ENCODE measurements around the gene TSPEAR. TPM values are rescaled to one million over a fixed set of nuclear protein-coding genes. Genes with fewer than 3 reads are reported as not detected.
A peak's percentile ranks its signal among the peaks of the same experiment; 100 is the strongest.

The TSPEAR gene
- total and polyA plus RNA-seq, 2 of the 13 experiments (the other 11 are each of a cell fraction or from before 2014, with no cell fraction given): 0.07 to 0.32 TPM

DNA sequence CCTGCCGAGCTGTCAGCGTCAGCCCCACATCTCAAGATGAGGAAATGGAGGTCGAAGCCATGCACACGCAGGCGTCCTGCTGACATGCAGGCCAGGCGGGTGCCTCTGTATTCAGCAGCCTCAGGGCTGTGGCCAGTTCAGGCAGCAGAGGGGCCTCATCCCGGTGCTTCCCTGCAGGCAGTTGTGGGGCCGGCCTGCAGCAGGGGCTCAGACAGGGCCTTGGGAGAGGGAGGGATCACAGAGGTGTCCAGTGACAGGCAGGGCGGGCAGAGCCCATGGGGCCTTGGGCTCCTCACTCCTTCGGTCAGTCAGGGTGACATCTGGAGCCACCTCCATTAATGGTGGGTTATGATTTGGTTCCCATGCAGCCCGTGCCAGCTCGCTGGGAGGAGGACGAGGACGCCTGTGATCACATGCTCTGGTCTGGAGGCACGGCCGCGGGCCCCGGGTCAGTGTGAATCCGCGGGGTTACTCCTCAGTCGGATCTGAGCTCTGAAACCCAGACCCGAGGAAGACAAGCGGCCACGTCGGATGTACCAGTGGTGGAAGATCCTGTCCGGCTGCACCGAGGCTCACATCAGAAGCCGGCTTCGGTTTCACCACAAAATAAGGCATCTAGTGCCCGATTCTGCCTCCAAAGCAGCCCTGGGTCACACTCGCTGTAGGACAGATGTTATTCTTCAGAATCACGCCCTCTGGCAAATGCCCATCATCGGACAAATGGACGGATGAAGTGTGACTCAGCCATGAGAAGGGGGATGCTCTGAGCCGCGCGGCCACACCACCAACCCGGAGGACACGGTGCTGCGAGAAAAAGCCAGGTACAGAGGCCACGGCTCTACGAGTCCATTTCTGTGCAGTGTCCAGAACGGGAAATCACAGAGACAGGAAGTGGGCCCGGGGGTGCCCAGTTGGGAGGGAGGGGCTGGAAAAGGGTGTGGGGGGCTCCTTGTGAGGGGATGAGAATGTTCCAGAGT is 204.8 kb downstream of the TSPEAR start (continued):
- TF ChIP-seq FOXC1 (CRISPR knock-in tag; IDR thresholded peaks at IDR 0.05; ENCODE audit: borderline replicate concordance): 0 out of 2 replicates have a peak, but pooled peaks have one; percentile 30
- TF ChIP-seq RNF2 (conservative IDR thresholded peaks at IDR 0.05; ENCODE audit: low read depth): no peak
- no peak; the same call in 1 of the 2 replicates for TF ChIP-seq GABPB1 (CRISPR knock-in tag; IDR thresholded peaks at IDR 0.05)
- TF ChIP-seq TP53 (CRISPR knock-in tag; conservative IDR thresholded peaks at IDR 0.05): no peak
- TF ChIP-seq, protein P1, sequence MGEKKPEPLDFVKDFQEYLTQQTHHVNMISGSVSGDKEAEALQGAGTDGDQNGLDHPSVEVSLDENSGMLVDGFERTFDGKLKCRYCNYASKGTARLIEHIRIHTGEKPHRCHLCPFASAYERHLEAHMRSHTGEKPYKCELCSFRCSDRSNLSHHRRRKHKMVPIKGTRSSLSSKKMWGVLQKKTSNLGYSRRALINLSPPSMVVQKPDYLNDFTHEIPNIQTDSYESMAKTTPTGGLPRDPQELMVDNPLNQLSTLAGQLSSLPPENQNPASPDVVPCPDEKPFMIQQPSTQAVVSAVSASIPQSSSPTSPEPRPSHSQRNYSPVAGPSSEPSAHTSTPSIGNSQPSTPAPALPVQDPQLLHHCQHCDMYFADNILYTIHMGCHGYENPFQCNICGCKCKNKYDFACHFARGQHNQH (CRISPR knock-in tag; IDR thresholded peaks at IDR 0.05): no peak
- TF ChIP-seq, protein P2, sequence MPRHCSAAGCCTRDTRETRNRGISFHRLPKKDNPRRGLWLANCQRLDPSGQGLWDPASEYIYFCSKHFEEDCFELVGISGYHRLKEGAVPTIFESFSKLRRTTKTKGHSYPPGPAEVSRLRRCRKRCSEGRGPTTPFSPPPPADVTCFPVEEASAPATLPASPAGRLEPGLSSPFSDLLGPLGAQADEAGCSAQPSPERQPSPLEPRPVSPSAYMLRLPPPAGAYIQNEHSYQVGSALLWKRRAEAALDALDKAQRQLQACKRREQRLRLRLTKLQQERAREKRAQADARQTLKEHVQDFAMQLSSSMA (CRISPR knock-in tag; IDR thresholded peaks at IDR 0.05): no peak
- no peak; the same call in 1 of the 2 replicates for TF ChIP-seq ZC3H4 (CRISPR knock-in tag; IDR thresholded peaks at IDR 0.05; ENCODE audit: borderline replicate concordance)
- TF ChIP-seq ZFP1 (CRISPR knock-in tag; IDR thresholded peaks at IDR 0.05): no peak
- no peak for TF ChIP-seq CBX2 (IDR thresholded peaks at IDR 0.05; ENCODE audit: low read depth, low read length)
- no peak for TF ChIP-seq CBX2 (CRISPR knock-in tag; IDR thresholded peaks at IDR 0.05; ENCODE audit: low read depth)
- TF ChIP-seq, protein P3, sequence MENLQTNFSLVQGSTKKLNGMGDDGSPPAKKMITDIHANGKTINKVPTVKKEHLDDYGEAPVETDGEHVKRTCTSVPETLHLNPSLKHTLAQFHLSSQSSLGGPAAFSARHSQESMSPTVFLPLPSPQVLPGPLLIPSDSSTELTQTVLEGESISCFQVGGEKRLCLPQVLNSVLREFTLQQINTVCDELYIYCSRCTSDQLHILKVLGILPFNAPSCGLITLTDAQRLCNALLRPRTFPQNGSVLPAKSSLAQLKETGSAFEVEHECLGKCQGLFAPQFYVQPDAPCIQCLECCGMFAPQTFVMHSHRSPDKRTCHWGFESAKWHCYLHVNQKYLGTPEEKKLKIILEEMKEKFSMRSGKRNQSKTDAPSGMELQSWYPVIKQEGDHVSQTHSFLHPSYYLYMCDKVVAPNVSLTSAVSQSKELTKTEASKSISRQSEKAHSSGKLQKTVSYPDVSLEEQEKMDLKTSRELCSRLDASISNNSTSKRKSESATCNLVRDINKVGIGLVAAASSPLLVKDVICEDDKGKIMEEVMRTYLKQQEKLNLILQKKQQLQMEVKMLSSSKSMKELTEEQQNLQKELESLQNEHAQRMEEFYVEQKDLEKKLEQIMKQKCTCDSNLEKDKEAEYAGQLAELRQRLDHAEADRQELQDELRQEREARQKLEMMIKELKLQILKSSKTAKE (CRISPR knock-in tag; IDR thresholded peaks at IDR 0.05; ENCODE audit: borderline replicate concordance): no peak
- TF ChIP-seq ZNF652 (CRISPR knock-in tag; IDR thresholded peaks at IDR 0.05; ENCODE audit: borderline replicate concordance, low read depth): no peak
- TF ChIP-seq MLLT10 (CRISPR knock-in tag; IDR thresholded peaks at IDR 0.05): no peak
- TF ChIP-seq TGIF2 (CRISPR knock-in tag; IDR thresholded peaks at IDR 0.05): peak; percentile 85; the same call in 1 of the 2 replicates
- TF ChIP-seq, protein P4, sequence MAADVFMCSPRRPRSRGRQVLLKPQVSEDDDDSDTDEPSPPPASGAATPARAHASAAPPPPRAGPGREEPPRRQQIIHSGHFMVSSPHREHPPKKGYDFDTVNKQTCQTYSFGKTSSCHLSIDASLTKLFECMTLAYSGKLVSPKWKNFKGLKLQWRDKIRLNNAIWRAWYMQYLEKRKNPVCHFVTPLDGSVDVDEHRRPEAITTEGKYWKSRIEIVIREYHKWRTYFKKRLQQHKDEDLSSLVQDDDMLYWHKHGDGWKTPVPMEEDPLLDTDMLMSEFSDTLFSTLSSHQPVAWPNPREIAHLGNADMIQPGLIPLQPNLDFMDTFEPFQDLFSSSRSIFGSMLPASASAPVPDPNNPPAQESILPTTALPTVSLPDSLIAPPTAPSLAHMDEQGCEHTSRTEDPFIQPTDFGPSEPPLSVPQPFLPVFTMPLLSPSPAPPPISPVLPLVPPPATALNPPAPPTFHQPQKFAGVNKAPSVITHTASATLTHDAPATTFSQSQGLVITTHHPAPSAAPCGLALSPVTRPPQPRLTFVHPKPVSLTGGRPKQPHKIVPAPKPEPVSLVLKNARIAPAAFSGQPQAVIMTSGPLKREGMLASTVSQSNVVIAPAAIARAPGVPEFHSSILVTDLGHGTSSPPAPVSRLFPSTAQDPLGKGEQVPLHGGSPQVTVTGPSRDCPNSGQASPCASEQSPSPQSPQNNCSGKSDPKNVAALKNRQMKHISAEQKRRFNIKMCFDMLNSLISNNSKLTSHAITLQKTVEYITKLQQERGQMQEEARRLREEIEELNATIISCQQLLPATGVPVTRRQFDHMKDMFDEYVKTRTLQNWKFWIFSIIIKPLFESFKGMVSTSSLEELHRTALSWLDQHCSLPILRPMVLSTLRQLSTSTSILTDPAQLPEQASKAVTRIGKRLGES (CRISPR knock-in tag; IDR thresholded peaks at IDR 0.05; ENCODE audit: borderline replicate concordance): no peak
- TF ChIP-seq, protein P5, sequence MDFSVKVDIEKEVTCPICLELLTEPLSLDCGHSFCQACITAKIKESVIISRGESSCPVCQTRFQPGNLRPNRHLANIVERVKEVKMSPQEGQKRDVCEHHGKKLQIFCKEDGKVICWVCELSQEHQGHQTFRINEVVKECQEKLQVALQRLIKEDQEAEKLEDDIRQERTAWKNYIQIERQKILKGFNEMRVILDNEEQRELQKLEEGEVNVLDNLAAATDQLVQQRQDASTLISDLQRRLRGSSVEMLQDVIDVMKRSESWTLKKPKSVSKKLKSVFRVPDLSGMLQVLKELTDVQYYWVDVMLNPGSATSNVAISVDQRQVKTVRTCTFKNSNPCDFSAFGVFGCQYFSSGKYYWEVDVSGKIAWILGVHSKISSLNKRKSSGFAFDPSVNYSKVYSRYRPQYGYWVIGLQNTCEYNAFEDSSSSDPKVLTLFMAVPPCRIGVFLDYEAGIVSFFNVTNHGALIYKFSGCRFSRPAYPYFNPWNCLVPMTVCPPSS (IDR thresholded peaks at IDR 0.05): no peak
- TF ChIP-seq SYNCRIP (IDR thresholded peaks at IDR 0.05; ENCODE audit: insufficient read depth, low read depth, low read length): no peak
- no peak; the same call in none of the 2 replicates for TF ChIP-seq ZNF331 (CRISPR knock-in tag; IDR thresholded peaks at IDR 0.05)
- TF ChIP-seq, protein P6, sequence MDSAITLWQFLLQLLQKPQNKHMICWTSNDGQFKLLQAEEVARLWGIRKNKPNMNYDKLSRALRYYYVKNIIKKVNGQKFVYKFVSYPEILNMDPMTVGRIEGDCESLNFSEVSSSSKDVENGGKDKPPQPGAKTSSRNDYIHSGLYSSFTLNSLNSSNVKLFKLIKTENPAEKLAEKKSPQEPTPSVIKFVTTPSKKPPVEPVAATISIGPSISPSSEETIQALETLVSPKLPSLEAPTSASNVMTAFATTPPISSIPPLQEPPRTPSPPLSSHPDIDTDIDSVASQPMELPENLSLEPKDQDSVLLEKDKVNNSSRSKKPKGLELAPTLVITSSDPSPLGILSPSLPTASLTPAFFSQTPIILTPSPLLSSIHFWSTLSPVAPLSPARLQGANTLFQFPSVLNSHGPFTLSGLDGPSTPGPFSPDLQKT (CRISPR knock-in tag; IDR thresholded peaks at IDR 0.05; ENCODE audit: borderline replicate concordance): no peak
- TF ChIP-seq BHLHE40 (IDR thresholded peaks at IDR 0.05; ENCODE audit: low read length): no peak
